Central memory CD8-positive, alpha-beta T cell (primary cell): ENCODE results near the gene SEZ6L.
A peak's percentile ranks its signal among the peaks of the same experiment; 100 is the strongest.

Source experiments
- ATAC-seq: fragments of 150-1000 bp; cut with Tn5 transposase; replicated peaks from 2 replicates; pipeline ENCODE4 v1.10.0; 2022; ENCODE audit warnings: mild to moderate bottlenecking, moderate FRiP score, moderate number of reproducible peaks; ENCODE audit not compliant: poor library complexity, severe bottlenecking; ENCODE audit errors: extremely low read depth
- DNase-seq, 2 donors: peaks; one replicate each; pipeline ENCODE4 v3.0.0; 2021; ENCODE audit warnings: low spot score in 2 of 2
- H3K27ac Mint-ChIP-seq: one replicate; pipeline ENCODE4 v1.8.0; 2022; ENCODE audit warnings: low read depth, mild to moderate bottlenecking, moderate library complexity, mixed read lengths
- H3K27me3 Mint-ChIP-seq: one replicate; pipeline ENCODE4 v1.8.0; 2022; ENCODE audit warnings: mixed read lengths
- H3K36me3 Mint-ChIP-seq: one replicate; pipeline ENCODE4 v1.8.0; 2022; ENCODE audit warnings: mild to moderate bottlenecking, moderate library complexity, mixed read lengths; ENCODE audit not compliant: insufficient read depth
- H3K4me1 Mint-ChIP-seq: one replicate; pipeline ENCODE4 v1.8.0; 2022; ENCODE audit warnings: mixed read lengths
- H3K4me3 Mint-ChIP-seq: one replicate; pipeline ENCODE4 v1.8.0; 2022; ENCODE audit warnings: mild to moderate bottlenecking, moderate library complexity, mixed read lengths
- H3K9me3 Mint-ChIP-seq: one replicate; pipeline ENCODE4 v1.8.0; 2022; ENCODE audit warnings: mixed read lengths

The SEZ6L gene

GRCh38 chr22:26417406-26417805 lies 248.1 kb downstream of the SEZ6L start:
- DNase-seq, result no peak
- Mint-ChIP-seq H3K27me3 (peaks cover 52% of the 10 kb centered on the region), H3K36me3 (no peaks in the 10 kb centered on the region), H3K4me3 (no peak overlapping the region), H3K9me3 (no peaks in the 10 kb centered on the region), H3K4me1 (no peaks in the 10 kb centered on the region), H3K27ac (no peak overlapping the region)
- ATAC-seq, result no peak

- no peaks in the 10 kb centered on the region for H3K36me3 Mint-ChIP-seq
- no peaks in the 10 kb centered on the region for H3K9me3 Mint-ChIP-seq
- H3K27ac Mint-ChIP-seq, result no peak overlapping the region
- no peak overlapping the region for H3K4me3 Mint-ChIP-seq
- ATAC-seq (no peak), DNase-seq (no peak)
- peaks cover 55% of the 10 kb centered on the region for H3K27me3 Mint-ChIP-seq
- no peaks in the 10 kb centered on the region for H3K4me1 Mint-ChIP-seq
Measured at GRCh38 chr22:26418620-26419019, 249.4 kb downstream of the SEZ6L start.

DNA sequence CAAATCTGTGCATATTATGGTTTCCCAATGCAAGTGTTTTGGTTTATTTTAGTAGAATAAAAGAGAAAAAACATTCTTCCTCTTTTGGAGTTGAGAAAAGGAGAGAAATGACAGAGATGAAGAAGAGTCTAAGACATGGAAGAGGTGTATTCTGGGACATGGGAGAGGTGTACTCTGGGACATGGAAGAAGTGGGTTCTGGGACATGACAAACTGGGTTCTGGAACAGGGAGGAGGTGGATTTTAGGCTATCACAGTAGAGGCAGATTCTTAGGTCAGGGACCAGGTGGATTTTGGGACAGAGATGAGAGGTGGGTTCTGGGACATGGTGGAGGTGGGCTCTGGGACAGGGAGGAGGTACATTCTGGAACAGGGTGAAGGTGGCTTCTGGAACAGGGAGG lies 257.7 kb downstream of the SEZ6L start:
- Mint-ChIP-seq H3K4me3 (peak overlapping the region; percentile 43), H3K36me3 (peaks cover 4% of the 10 kb centered on the region), H3K27me3 (peaks cover 8% of the 10 kb centered on the region), H3K9me3 (no peaks in the 10 kb centered on the region), H3K4me1 (peaks cover 36% of the 10 kb centered on the region), H3K27ac (peak overlapping the region; percentile 77)
- no peak for ATAC-seq
- DNase-seq, result no peak

- Mint-ChIP-seq H3K4me1 (peaks cover 36% of the 10 kb centered on the region), H3K27ac (peak within 1 kb of the TSS; percentile 92), H3K36me3 (peaks cover 4% of the 10 kb centered on the region), H3K9me3 (no peaks in the 10 kb centered on the region), H3K4me3 (peak within 1 kb of the TSS; percentile 88), H3K27me3 (no peaks in the 10 kb centered on the region)
- DNase-seq (peak; percentile 64 to 77), ATAC-seq (peak; percentile 88)
Measured at GRCh38 chr22:26428515-26429457, 259.5 kb downstream of the SEZ6L start, which contains the start of gene ASPHD2. Gene ASPHD2 (plus strand): TSS chr22:26429260. CDS start chr22:26433616, 4,356 bp downstream.

GRCh38 chr22:26429458-26430286 lies 260.4 kb downstream of the SEZ6L start:
- ATAC-seq (no peak), DNase-seq (no peak)
- Mint-ChIP-seq H3K4me3 (peak overlapping the region; percentile 84), H3K27ac (peak overlapping the region; percentile 25), H3K9me3 (no peaks in the 10 kb centered on the region), H3K36me3 (peaks cover 4% of the 10 kb centered on the region), H3K27me3 (no peaks in the 10 kb centered on the region), H3K4me1 (peaks cover 36% of the 10 kb centered on the region)

- Mint-ChIP-seq H3K9me3 (no peaks in the 10 kb centered on the region), H3K27me3 (no peaks in the 10 kb centered on the region), H3K4me1 (peaks cover 45% of the 10 kb centered on the region), H3K4me3 (peak overlapping the region; percentile 84), H3K36me3 (peaks cover 7% of the 10 kb centered on the region), H3K27ac (no peak overlapping the region)
- DNase-seq, result no peak
- no peak for ATAC-seq
Measured at GRCh38 chr22:26430600-26430999, 261.3 kb downstream of the SEZ6L start.

DNA sequence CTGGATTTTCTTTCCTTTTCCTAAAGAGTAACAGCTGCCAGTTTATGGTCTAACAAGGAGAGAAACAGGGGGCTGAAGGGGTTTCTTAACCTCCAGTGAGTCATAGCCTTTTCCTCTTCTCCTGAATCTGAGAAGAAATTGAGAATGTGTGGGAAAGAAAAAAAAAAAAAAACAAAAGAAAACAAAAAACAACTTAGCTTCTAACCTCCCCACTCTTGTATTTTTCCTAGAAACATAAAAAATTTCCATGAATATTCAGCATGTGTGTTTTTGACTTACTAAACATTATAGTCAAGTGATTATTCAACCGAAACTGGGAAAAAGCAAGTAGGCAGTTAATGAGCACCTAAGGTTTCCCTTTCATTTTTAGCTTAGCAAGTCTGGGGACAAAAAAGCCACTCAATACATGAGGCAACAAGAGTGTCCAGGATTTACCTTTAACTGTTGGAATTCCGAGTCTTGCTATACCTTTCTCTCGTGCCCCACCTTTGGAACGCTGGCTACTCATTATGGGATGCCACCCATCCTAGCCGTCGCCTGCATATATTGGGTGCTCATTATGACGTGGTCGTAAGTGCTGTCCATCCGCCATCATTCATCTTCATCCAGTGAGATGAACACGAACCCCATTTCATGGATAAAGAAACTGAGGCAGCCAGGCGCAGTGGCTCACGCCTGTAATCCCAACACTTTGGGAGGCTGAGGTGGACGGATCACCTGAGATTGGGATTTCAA lies 262.2 kb downstream of the SEZ6L start:
- no peaks in the 10 kb centered on the region for H3K27me3 Mint-ChIP-seq
- H3K36me3 Mint-ChIP-seq, result peaks cover 9% of the 10 kb centered on the region

GRCh38 chr22:26432619-26433311 lies 263.5 kb downstream of the SEZ6L start:
- DNase-seq, result no peak
- Mint-ChIP-seq H3K4me1 (peaks cover 48% of the 10 kb centered on the region), H3K4me3 (no peak overlapping the region), H3K36me3 (peaks cover 9% of the 10 kb centered on the region), H3K9me3 (no peaks in the 10 kb centered on the region), H3K27me3 (no peaks in the 10 kb centered on the region), H3K27ac (no peak overlapping the region)
- no peak for ATAC-seq

More for the DNA sequence above, 262.2 kb downstream of the SEZ6L start:
- DNase-seq (no peak), ATAC-seq (no peak)
- Mint-ChIP-seq H3K27ac (peak overlapping the region; percentile 25), H3K4me1 (peaks cover 53% of the 10 kb centered on the region), H3K4me3 (no peak overlapping the region), H3K9me3 (no peaks in the 10 kb centered on the region)
